ENCODE data around the gene CUBN. TPM values are rescaled to one million over a fixed set of nuclear protein-coding genes. Genes with fewer than 3 reads are reported as not detected.

CUBN gene
- total and polyA plus RNA-seq, 2 of the 13 experiments (the other 11 are each of a cell fraction or from before 2014, with no cell fraction given): 0.27 to 0.32 TPM

DNA sequence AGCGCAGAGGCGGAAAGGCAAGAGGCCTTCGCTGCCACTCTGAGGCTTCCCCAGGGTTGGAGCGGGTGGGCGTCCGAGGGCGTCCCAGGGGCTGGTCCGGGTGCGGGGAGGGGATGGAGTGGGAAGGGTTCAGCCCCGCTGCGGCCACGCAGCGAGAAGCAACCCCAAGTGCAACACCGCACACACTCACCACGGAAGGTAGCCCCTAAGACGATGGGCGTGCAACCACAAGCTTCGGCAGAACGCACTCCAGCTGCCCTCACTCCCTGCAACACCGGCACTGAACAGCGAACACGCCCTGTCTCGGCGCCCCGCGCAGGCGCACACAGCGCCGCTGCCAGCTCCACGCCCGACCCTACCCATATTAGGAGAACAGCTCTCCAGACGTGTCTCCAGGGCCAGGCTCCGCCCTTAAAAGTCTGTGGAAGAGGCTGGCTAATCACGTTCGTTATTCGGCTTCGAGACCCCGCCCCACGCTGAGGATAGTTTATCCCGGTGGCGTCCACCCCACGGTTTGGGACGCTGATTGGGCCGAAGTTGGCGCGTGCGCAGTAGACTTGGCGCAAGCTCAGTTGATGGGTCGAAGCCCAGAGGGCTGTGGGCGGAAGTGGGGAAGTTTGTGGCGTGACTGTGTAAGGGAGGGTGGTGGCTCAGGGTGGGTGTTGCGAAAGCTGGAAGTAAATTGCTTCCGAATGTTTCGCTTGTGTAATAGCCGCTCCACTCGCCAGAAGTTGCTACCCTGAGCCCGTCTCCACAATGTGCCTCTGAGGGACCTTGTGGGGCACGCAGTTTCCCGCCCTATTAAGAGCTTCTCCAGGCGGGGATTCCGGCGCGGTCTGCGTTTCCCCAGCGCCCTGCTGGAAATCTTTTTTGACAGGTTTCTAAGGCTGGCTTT, 312.2 kb downstream of the CUBN start, which contains the start of gene RSU1 (continued):
- TF ChIP-seq, protein P1, sequence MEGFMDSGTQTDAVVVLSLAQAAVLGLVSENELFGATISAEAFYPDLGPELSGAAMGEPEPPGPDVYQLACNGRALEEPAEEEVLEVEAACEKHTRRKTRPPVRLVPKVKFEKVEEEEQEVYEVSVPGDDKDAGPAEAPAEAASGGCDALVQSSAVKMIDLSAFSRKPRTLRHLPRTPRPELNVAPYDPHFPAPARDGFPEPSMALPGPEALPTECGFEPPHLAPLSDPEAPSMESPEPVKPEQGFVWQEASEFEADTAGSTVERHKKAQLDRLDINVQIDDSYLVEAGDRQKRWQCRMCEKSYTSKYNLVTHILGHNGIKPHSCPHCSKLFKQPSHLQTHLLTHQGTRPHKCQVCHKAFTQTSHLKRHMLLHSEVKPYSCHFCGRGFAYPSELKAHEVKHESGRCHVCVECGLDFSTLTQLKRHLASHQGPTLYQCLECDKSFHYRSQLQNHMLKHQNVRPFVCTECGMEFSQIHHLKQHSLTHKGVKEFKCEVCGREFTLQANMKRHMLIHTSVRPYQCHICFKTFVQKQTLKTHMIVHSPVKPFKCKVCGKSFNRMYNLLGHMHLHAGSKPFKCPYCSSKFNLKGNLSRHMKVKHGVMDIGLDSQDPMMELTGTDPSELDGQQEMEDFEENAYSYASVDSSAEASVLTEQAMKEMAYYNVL (CRISPR knock-in tag; IDR thresholded peaks at IDR 0.05; ENCODE audit: borderline replicate concordance): peak; percentile 8; the same call in 1 of the 2 replicates
- 0 out of 2 replicates have a peak, but pooled peaks have one; percentile 59 for TF ChIP-seq EEA1 (CRISPR knock-in tag; IDR thresholded peaks at IDR 0.05; ENCODE audit: borderline replicate concordance)
- peak; percentile 88 for TF ChIP-seq GABPB1 (CRISPR knock-in tag; IDR thresholded peaks at IDR 0.05)
- TF ChIP-seq SP2 (CRISPR knock-in tag; IDR thresholded peaks at IDR 0.05): peak; percentile 82
- peak; percentile 35; the same call in 1 of the 2 replicates for TF ChIP-seq ZNF160 (CRISPR knock-in tag; IDR thresholded peaks at IDR 0.05)
- peak; percentile 65 for TF ChIP-seq ZNF331 (CRISPR knock-in tag; IDR thresholded peaks at IDR 0.05)
- TF ChIP-seq KLF16 (CRISPR knock-in tag; IDR thresholded peaks at IDR 0.05): 0 out of 4 replicates have a peak, but pooled peaks of 1 of the 2 experiments have one; percentile 48
- TF ChIP-seq HCFC1 (IDR thresholded peaks at IDR 0.05; ENCODE audit: low read depth, low read length): peak; percentile 78
- peak; percentile 64; the same call in 1 of the 2 replicates for TF ChIP-seq MIER3 (CRISPR knock-in tag; IDR thresholded peaks at IDR 0.05; ENCODE audit: borderline replicate concordance)
- peak; percentile 75 for TF ChIP-seq YEATS4 (CRISPR knock-in tag; IDR thresholded peaks at IDR 0.05; ENCODE audit: borderline replicate concordance)
- TF ChIP-seq, protein P2, sequence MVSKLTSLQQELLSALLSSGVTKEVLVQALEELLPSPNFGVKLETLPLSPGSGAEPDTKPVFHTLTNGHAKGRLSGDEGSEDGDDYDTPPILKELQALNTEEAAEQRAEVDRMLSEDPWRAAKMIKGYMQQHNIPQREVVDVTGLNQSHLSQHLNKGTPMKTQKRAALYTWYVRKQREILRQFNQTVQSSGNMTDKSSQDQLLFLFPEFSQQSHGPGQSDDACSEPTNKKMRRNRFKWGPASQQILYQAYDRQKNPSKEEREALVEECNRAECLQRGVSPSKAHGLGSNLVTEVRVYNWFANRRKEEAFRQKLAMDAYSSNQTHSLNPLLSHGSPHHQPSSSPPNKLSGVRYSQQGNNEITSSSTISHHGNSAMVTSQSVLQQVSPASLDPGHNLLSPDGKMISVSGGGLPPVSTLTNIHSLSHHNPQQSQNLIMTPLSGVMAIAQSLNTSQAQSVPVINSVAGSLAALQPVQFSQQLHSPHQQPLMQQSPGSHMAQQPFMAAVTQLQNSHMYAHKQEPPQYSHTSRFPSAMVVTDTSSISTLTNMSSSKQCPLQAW (CRISPR knock-in tag; IDR thresholded peaks at IDR 0.05): peak; percentile 30; the same call in 1 of the 2 replicates
- TF ChIP-seq MZF1 (CRISPR knock-in tag; IDR thresholded peaks at IDR 0.05; ENCODE audit: borderline replicate concordance): no peak
- TF ChIP-seq, protein P3, sequence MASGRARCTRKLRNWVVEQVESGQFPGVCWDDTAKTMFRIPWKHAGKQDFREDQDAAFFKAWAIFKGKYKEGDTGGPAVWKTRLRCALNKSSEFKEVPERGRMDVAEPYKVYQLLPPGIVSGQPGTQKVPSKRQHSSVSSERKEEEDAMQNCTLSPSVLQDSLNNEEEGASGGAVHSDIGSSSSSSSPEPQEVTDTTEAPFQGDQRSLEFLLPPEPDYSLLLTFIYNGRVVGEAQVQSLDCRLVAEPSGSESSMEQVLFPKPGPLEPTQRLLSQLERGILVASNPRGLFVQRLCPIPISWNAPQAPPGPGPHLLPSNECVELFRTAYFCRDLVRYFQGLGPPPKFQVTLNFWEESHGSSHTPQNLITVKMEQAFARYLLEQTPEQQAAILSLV (CRISPR knock-in tag; IDR thresholded peaks at IDR 0.05; ENCODE audit: borderline replicate concordance): peak; percentile 70; the same call in 1 of the 2 replicates
- peak; percentile 71 for TF ChIP-seq ZNF891 (CRISPR knock-in tag; IDR thresholded peaks at IDR 0.05)
- TF ChIP-seq PHF20 (CRISPR knock-in tag; IDR thresholded peaks at IDR 0.05): peak; percentile 79
- no peak for TF ChIP-seq ZKSCAN1 (IDR thresholded peaks at IDR 0.05; ENCODE audit: low read length)
- peak; percentile 86 for TF ChIP-seq TAF1 (CRISPR knock-in tag; IDR thresholded peaks at IDR 0.05)
- TF ChIP-seq CBX1 (IDR thresholded peaks at IDR 0.05; ENCODE audit: low read depth): peak; percentile 18
- TF ChIP-seq, protein P4, sequence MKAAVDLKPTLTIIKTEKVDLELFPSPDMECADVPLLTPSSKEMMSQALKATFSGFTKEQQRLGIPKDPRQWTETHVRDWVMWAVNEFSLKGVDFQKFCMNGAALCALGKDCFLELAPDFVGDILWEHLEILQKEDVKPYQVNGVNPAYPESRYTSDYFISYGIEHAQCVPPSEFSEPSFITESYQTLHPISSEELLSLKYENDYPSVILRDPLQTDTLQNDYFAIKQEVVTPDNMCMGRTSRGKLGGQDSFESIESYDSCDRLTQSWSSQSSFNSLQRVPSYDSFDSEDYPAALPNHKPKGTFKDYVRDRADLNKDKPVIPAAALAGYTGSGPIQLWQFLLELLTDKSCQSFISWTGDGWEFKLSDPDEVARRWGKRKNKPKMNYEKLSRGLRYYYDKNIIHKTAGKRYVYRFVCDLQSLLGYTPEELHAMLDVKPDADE (CRISPR knock-in tag; IDR thresholded peaks at IDR 0.05): 0 out of 2 replicates have a peak, but pooled peaks have one; percentile 55
- TF ChIP-seq, protein P5, sequence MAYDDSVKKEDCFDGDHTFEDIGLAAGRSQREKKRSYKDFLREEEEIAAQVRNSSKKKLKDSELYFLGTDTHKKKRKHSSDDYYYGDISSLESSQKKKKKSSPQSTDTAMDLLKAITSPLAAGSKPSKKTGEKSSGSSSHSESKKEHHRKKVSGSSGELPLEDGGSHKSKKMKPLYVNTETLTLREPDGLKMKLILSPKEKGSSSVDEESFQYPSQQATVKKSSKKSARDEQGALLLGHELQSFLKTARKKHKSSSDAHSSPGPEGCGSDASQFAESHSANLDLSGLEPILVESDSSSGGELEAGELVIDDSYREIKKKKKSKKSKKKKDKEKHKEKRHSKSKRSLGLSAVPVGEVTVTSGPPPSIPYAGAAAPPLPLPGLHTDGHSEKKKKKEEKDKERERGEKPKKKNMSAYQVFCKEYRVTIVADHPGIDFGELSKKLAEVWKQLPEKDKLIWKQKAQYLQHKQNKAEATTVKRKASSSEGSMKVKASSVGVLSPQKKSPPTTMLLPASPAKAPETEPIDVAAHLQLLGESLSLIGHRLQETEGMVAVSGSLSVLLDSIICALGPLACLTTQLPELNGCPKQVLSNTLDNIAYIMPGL (CRISPR knock-in tag; IDR thresholded peaks at IDR 0.05; ENCODE audit: borderline replicate concordance in 1 of 2, low read depth in 1 of 2): peak in 1 of 2 experiments; percentile 33; a peak in 1 of 4 replicates
